ENCODE results near the gene SHISA7. TPM values are rescaled to one million over a fixed set of nuclear protein-coding genes. Genes with fewer than 3 reads are reported as not detected.

SHISA7 gene
- total RNA-seq = 1 to 10 TPM in 5 of 8 experiments, under 1 TPM in 3; 0.10 to 3.4 (median 1.5) TPM

DNA sequence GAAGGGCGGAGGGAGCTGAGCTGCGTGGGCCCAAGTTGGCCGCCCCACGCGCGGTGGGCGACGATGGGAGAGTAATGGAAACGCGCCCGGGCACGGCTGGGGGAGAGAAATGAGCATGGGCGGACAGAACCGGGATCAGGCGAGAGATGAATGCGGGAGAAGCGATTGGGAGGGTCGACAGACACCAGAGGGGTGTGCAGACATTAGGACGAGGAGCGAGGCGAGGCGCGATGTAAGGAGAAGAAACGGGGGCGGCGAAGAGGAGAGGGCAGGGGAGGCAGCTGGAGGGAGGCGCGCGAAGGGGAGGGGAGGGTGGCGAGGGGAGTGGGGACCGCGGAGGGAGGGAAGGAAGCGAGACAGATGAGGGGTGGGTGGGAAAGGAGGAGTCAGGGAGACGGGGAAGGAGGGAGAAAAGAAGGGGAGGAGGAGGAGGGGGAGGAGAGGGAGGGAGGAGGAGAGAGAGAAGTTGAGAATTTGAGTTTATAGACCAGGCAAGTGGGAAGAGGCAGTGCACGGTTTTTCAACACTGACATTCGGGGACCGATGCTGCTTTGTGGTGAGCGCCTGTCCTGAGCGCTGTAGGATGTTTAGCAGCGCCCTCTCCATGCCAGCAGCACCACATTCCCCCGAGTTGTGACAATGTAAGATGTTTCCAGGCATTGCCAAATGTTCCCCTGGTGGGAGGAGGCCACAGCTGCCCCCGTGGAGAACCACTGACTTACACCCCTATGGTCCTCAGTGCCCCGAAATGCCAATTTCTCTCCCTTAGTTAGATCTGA lies at the start of gene SHISA7:
Gene SHISA7, minus strand, starts transcription at position 256 of the 779 bp plus-strand sequence. CDS start 437 bp downstream, outside the sequence.
- Histone ChIP-seq H3K4me1 (replicated peaks in 1 of 2) (peaks cover 33 to 41% of the 10 kb centered on the region in 2 donors), H3K27ac (no peak within 1 kb of the TSS), H3K4me3 (peak within 1 kb of the TSS; percentile 7 to 28 (median 14))
- peak in 5 of 8 experiments; percentile 26 to 65 (median 62) for ATAC-seq (replicated peaks in 6 of 8)
- in situ Hi-C loops (cut with MboI; ENCODE audit: low pct_unique_long_range_greater_than_20kb in 2 of 9, low sequenced_read_pairs in 9 of 9, unreplicated experiment in 9 of 9) = loop anchor here in 1 of 9 experiments (25.0 kb wide), 1 partner anchor 306 kb away; the partner anchor contains the start of gene TNNT1
- WGBS, 10 experiments = 0 to 20% (median 2%) methylated on average over 1 to 8 of the region's 43 CpGs; no CpG with 5 or more reads in 3 of the 10 experiments

DNA sequence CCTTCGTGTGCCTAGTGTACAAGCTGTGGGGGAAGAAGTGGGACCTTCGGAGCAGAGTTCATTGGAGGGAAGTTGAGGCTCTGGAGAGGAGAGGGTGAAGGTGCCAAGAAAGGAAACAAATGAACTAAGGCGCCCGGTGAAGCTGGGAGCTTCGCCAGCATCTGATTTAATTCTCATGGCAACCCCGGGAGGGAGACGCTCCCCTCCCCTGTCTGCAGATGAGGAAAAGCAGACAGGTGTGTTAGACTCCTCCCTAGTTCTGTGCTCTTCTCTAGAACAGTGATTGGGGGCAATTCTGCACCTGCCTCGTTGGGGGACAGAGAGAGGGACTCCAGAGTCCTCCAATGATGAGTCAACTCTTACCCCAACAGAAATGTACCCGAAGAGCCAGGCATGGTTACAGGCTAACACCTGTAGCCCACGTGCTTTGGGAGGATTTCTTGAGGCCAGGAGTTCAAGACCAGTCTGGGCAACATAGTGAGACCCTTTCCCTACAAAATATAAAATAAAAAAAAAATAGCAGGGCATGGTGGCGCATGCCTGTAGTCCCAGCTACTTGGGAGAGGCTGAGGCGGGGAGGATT lies 49.4 kb upstream of the SHISA7 start:
- 56 to 100% (median 70%) methylated on average over 1 to 6 of the region's 12 CpGs; no CpG with 5 or more reads in 3 of the 10 experiments for WGBS, 10 experiments
- in situ Hi-C loops (cut with MboI; ENCODE audit: low pct_unique_long_range_greater_than_20kb in 2 of 9, low sequenced_read_pairs in 9 of 9, unreplicated experiment in 9 of 9) = loop anchor here in 1 of 9 experiments (25.0 kb wide), 1 partner anchor 355 kb away; the partner anchor contains the start of gene TNNT1
- no peak for ATAC-seq (replicated peaks in 6 of 8)

DNA sequence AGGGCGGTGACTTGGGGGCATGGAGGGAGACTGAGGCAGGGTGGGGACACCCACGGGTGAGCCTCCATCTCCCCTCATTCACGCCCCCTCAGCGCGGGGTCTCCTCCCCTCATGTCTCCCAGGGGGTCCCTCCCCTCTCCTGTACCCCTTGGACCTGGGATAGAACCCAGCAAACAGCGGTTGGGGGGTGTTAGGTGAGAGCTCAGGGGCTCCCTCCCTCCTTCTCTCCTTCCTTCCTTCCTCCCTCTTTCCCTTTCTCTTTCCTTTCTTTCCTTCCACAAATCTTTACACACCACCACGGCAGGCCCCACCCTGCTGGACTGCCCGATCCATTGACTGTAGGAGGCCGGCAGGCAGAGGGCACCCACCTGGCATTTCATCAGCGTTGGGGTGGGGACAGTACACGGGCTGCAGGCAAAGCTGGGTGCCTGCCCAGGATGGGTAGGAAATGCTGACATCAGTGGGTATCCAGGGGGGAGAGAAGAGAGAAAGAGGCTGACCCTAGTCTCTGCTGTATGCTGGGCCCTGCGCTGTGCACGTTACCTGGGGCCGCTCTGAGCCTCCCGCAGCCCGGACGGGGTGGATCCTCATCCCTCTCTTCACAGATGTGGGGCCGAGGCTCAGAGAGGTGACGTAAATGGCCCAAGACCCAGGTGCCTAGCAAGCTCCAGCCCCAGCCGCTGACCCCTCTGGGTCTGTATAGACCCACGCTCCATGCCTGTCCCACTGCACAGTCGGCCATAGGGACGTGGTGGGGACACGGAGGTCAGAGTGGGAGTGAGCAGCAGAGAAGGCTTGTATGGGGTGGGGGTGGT lies 48.7 kb upstream of the SHISA7 start:
- no peak for ATAC-seq (replicated peaks in 6 of 8)
- in situ Hi-C loops (cut with MboI; ENCODE audit: low pct_unique_long_range_greater_than_20kb in 2 of 9, low sequenced_read_pairs in 9 of 9, unreplicated experiment in 9 of 9) = loop anchor here in 1 of 9 experiments (25.0 kb wide), 1 partner anchor 354 kb away; the partner anchor contains the start of gene TNNT1
- no peak overlapping the region for H3K4me3 ChIP-seq
- WGBS, 10 experiments = 69 to 72% methylated on average over 6 to 10 of the region's 24 CpGs; no CpG with 5 or more reads in 8 of the 10 experiments
- no peak overlapping the region for H3K27ac ChIP-seq
- H3K4me1 ChIP-seq (replicated peaks in 1 of 2) = peaks cover 30 to 36% of the 10 kb centered on the region in 2 donors

More for the DNA sequence above, 49.4 kb upstream of the SHISA7 start:
- Histone ChIP-seq H3K27ac (no peak overlapping the region), H3K4me1 (replicated peaks in 1 of 2) (peaks cover 23 to 29% of the 10 kb centered on the region in 2 donors), H3K4me3 (no peak overlapping the region)

DNA sequence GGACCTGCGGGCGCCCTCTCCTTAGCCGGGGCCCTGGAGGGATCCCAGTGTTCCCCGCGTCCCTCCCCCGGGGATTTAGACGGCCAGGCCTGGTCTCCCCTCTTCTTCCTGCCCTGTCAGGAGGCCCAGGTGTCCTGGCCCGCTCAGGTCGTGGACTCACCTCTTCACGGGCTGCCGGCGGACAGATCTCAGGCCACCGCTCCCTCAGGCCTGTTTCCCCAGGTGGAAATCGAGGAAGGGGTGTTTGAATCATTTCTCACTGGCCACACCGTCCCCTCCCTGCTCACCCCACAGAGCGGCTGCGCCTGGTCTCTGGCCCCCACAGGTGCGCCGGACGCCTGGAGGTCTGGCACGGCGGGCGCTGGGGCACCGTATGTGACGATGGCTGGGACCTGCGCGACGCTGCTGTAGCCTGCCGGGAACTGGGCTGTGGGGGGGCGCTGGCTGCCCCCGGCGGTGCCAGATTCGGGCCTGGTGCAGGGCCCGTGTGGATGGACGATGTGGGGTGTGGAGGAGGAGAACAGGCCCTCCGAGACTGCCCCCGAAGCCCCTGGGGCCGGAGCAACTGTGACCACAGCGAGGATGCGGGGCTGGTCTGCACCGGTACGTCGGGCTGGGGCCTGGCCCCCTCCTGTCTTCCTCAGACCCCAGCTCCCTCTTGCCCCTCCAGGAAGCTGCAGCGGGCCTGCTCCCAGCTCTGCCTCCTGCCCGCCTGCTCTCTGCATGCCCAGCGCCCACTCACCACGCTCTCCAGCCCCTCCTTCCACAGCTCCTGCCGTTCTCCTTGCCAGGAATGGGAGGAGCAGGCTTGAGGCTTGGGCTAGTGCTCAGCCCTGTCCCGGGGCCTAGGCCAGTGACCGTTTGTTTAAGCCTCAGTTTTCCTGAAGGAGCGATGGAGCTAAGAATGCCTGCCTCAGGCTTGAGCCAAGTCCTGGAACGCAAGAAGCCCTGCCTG lies 47.7 kb upstream of the SHISA7 start:
- in situ Hi-C loops (cut with MboI; ENCODE audit: low pct_unique_long_range_greater_than_20kb in 2 of 9, low sequenced_read_pairs in 9 of 9, unreplicated experiment in 9 of 9) = loop anchor here in 1 of 9 experiments (25.0 kb wide), 1 partner anchor 353 kb away; the partner anchor contains the start of gene TNNT1
- Histone ChIP-seq H3K4me1 (replicated peaks in 1 of 2) (peaks cover 33 to 46% of the 10 kb centered on the region in 2 donors), H3K4me3 (no peak overlapping the region), H3K27ac (no peak overlapping the region)
- 40 to 91% (median 72%) methylated on average over 1 to 30 of the region's 52 CpGs; no CpG with 5 or more reads in 6 of the 10 experiments for WGBS, 10 experiments
- peak in 3 of 8 experiments; percentile 2 to 45 (median 9) for ATAC-seq (replicated peaks in 6 of 8)

DNA sequence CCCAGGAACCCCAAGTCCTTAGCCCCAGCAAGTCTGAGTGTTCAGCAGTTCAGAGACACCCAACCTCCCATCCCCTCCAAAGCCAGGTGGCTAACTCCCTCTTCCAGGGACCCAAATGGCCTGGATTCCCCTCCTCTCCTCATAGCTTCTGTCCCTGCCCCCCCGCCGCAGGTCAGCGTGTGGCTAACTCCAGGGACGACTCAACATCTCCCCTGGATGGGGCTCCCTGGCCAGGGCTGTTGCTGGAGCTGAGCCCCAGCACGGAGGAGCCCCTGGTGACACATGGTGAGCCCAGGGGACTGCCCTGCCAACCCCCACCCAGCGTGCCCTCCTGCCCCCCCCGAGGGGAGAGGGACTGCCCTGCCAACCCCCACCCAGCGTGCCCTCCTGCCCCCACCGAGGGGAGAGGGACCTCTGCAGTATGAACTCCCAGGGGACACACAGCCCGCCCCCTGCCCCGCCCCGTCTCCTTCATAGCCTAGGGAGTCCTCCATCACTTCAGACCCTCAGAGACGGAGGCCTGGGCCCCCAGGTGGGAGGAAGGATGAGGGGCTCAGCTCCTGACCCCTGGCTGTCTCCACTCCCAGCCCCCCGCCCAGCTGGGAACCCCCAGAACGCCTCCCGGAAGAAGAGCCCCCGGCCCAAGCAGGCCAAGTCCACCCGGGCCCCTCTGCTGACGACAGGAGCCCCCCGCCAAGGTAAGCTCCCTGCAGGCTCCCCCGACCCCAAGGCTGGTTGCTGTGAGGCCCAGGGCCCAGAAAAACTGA lies 46.8 kb upstream of the SHISA7 start:
- WGBS, 10 experiments = no CpG with 5 or more reads among the region's 21 CpGs
- peak in 1 of 8 experiments; percentile 9 for ATAC-seq (replicated peaks in 6 of 8)

DNA sequence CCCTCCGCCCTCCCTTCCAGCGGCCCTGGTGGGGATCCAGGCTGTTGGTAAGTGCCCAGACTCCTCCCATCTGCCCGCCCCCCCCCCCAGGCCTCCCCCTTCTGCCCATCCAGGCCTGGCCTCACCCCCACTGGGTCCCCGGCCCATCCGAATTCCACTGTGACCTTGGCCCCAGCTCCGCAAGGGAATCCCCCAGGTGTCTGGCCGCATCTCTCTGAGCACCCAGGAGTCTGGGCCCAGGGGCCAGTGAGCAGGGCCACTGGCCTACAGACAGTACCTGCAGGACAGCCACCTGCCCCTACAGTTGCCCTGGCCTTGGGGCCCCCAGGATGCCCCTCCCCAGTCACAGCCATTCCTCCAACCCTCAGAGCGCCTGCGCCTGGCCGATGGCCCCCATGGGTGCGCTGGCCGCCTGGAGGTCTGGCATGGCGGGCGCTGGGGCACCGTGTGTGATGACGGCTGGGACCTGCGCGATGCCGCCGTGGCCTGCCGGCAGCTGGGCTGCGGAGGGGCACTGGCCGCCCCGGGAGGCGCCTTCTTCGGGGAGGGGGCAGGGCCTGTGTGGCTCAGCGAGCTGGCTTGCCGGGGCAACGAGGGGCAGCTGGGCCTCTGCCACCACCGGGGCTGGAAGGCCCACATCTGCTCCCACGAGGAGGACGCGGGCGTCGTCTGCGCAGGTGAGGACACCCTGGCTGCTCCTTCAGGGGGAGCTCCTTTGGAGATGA lies 46.0 kb upstream of the SHISA7 start:
- H3K4me1 ChIP-seq (replicated peaks in 1 of 2) = peaks cover 40 to 53% of the 10 kb centered on the region in 2 donors
- ATAC-seq (replicated peaks in 6 of 8) = no peak
- H3K4me3 ChIP-seq = no peak overlapping the region
- no peak overlapping the region for H3K27ac ChIP-seq
- in situ Hi-C loops (cut with MboI; ENCODE audit: low pct_unique_long_range_greater_than_20kb in 2 of 9, low sequenced_read_pairs in 9 of 9, unreplicated experiment in 9 of 9) = loop anchor here in 1 of 9 experiments (25.0 kb wide), 1 partner anchor 352 kb away; the partner anchor contains the start of gene TNNT1
- WGBS, 10 experiments = 20 to 100% (median 80%) methylated on average over 1 to 2 of the region's 36 CpGs; no CpG with 5 or more reads in 6 of the 10 experiments

More for the DNA sequence above, 46.8 kb upstream of the SHISA7 start:
- in situ Hi-C loops (cut with MboI; ENCODE audit: low pct_unique_long_range_greater_than_20kb in 2 of 9, low sequenced_read_pairs in 9 of 9, unreplicated experiment in 9 of 9) = loop anchor here in 1 of 9 experiments (25.0 kb wide), 1 partner anchor 353 kb away; the partner anchor contains the start of gene TNNT1
- Histone ChIP-seq H3K4me1 (replicated peaks in 1 of 2) (peaks cover 35 to 48% of the 10 kb centered on the region in 2 donors), H3K4me3 (no peak overlapping the region), H3K27ac (no peak overlapping the region)

DNA sequence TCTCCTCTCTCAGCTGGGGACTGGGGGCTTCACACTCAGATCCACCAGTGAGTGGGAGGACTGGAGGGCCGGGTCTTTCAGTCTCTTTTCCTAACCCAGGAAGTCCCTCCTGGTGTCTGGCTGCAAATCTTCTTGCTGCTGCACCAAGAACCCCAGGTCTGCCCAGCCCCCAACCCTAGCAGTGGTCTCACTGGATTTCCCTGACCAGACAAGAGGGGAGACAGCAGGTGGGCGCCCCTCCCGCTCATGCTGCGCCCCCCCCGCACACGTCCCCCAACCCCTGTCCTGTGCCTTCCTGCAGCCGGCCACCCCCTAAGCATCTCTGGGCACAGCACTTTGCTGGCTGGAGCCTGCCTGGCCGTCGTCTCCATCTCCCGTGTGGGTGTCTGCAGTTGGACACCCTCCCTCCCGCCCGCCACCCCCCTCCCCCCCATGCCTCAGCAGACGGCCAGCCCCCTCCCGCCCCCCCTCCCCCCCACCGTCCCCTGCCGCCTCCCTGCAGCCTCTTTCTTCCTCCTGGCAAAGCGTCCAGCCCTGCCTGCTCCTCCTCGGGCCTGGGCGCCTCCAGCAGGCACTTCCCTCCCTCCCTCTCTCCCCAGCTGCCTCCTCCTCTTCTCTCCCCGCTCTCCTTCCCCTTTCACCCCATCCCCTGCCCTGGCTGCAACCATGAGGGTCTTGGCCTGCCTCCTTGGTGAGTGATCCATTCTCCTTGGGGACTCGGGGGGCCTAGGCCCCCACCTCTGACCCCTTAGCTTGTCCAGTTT lies 45.0 kb upstream of the SHISA7 start, which contains the start of gene SSC5D:
Gene SSC5D, plus strand, starts transcription at position 513 of the 764 bp plus-strand sequence. Its CDS starts 154 bp downstream, at position 667.
- peaks cover 46 to 62% of the 10 kb centered on the region in 2 donors for H3K4me1 ChIP-seq (replicated peaks in 1 of 2)
- H3K4me3 ChIP-seq = peak within 1 kb of the TSS in 3 of 5 donors; percentile 17 to 86 (median 77)
- H3K27ac ChIP-seq = peak within 1 kb of the TSS; percentile 59 to 80
- in situ Hi-C loops (cut with MboI; ENCODE audit: low pct_unique_long_range_greater_than_20kb in 2 of 9, low sequenced_read_pairs in 9 of 9, unreplicated experiment in 9 of 9) = loop anchor here in 1 of 9 experiments (25.0 kb wide), 1 partner anchor 351 kb away; the partner anchor contains the start of gene TNNT1
- 0% methylated on average over 1 of the region's 21 CpGs; no CpG with 5 or more reads in 9 of the 10 experiments for WGBS, 10 experiments
- peak in 5 of 8 experiments; percentile 1 to 28 (median 15) for ATAC-seq (replicated peaks in 6 of 8)

DNA sequence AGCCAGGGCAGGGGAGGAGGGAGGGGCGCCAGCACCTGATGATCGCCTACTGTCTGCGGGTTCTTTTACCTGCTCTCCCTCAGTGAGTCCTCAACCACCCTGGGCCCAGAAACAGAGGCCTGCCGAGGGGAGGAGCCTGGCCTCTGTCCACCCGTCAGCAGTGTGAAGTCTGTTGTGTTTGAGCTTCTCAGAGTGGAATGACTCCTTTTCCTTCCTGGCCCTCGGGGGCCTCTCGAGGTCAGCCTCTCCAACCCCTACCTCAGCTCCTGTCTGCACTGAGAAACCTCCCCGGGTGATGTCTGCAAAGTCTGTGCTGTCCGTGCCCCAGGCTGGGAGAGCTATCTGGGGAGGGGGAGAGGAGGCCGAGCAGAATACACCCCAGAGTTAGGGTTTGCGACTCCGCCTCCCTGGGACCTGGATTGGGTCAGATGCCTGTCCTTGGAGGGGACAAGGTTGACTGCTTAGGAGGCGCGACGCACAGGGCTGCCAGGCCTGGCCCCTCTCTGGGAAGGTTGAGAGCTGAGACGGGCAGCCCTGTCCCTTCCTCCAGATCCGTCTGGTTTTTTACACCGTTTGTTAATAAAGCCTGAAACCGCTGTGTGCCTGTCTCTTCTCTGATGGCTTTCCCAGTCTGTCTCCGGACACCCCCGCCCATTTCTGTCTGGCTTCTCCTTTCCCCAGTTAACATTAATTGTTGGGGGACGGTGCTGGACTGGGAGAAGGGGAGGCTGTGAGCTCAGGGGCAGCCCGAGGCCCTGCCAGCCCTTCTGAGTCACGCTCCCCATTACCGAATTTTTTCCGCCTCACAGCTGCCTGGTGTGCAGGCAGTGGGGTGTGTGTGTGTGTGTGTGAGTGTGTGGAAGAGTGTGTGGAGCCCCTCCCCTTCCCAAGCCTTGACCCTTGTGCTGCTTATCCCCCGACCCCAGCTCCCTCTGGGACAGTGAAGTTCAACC lies 44.1 kb upstream of the SHISA7 start:
- peak overlapping the region; percentile 17 to 91 (median 77) for H3K4me3 ChIP-seq
- H3K27ac ChIP-seq = peak overlapping the region; percentile 59 to 80
- WGBS, 10 experiments = 4 to 60% (median 16%) methylated on average over 1 to 5 of the region's 27 CpGs; no CpG with 5 or more reads in 4 of the 10 experiments
- in situ Hi-C loops (cut with MboI; ENCODE audit: low pct_unique_long_range_greater_than_20kb in 2 of 9, low sequenced_read_pairs in 9 of 9, unreplicated experiment in 9 of 9) = loop anchor here in 1 of 9 experiments (25.0 kb wide), 1 partner anchor 350 kb away; the partner anchor contains the start of gene TNNT1
- peaks cover 46 to 62% of the 10 kb centered on the region in 2 donors for H3K4me1 ChIP-seq (replicated peaks in 1 of 2)
- ATAC-seq (replicated peaks in 6 of 8) = peak in 7 of 8 experiments; percentile 6 to 59 (median 57)
